GM12878 (cell line): ENCODE data around the gene CDC25A.

Experiments used
- EED ChIP-seq: sonication (generic); IDR thresholded peaks from 2 replicates; pipeline ENCODE4 v1.6.1; 2016; ENCODE audit warnings: antibody characterized with exemption, low read depth
- FOXK2 ChIP-seq: fragments of 450-650 bp; IDR thresholded peaks from 2 replicates; pipeline ENCODE4 v1.6.1; 2017; ENCODE audit warnings: mild to moderate bottlenecking, moderate library complexity
- JUNB ChIP-seq: IDR thresholded peaks from 2 replicates; pipeline ENCODE4 v1.6.1; 2016; ENCODE audit warnings: antibody characterized with exemption, mild to moderate bottlenecking
- TF ChIP-seq, protein P1 (sequence below), 3 experiments: IDR thresholded peaks in 2 of 3; conservative IDR thresholded peaks in 1 of 3; 2 replicates each; pipeline ENCODE4 v1.5.1; 2011; ENCODE audit warnings: low read depth in 3 of 3, low read length in 3 of 3, mild to moderate bottlenecking in 3 of 3, control low read depth in 2 of 3, moderate library complexity in 2 of 3, inconsistent platforms in 1 of 3, mixed read lengths in 1 of 3; ENCODE audit not compliant: control insufficient read depth in 2 of 3, insufficient read depth in 1 of 3; ENCODE audit errors: extremely low read depth in 1 of 3

- TF ChIP-seq, protein P1, sequence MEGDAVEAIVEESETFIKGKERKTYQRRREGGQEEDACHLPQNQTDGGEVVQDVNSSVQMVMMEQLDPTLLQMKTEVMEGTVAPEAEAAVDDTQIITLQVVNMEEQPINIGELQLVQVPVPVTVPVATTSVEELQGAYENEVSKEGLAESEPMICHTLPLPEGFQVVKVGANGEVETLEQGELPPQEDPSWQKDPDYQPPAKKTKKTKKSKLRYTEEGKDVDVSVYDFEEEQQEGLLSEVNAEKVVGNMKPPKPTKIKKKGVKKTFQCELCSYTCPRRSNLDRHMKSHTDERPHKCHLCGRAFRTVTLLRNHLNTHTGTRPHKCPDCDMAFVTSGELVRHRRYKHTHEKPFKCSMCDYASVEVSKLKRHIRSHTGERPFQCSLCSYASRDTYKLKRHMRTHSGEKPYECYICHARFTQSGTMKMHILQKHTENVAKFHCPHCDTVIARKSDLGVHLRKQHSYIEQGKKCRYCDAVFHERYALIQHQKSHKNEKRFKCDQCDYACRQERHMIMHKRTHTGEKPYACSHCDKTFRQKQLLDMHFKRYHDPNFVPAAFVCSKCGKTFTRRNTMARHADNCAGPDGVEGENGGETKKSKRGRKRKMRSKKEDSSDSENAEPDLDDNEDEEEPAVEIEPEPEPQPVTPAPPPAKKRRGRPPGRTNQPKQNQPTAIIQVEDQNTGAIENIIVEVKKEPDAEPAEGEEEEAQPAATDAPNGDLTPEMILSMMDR (IDR thresholded peaks at IDR 0.05 in 2 of 3, conservative IDR thresholded peaks at IDR 0.05 in 1 of 3; ENCODE audit: control insufficient read depth in 2 of 3, extremely low read depth in 1 of 3, insufficient read depth in 1 of 3, low read depth in 3 of 3, low read length in 3 of 3) = no peak
- TF ChIP-seq EED (no peak), FOXK2 (no peak), JUNB (no peak)
These were observed 47.9 kb downstream of the CDC25A start for GRCh38 chr3:48140336-48140757.
